Effector CD4-positive, alpha-beta T cell (primary cell): ENCODE data around the gene CLNK.

Experiments used
- DNase-seq: peaks from one replicate; pipeline ENCODE4 v3.0.0-alpha.2; 2020

Gene CLNK

DNA sequence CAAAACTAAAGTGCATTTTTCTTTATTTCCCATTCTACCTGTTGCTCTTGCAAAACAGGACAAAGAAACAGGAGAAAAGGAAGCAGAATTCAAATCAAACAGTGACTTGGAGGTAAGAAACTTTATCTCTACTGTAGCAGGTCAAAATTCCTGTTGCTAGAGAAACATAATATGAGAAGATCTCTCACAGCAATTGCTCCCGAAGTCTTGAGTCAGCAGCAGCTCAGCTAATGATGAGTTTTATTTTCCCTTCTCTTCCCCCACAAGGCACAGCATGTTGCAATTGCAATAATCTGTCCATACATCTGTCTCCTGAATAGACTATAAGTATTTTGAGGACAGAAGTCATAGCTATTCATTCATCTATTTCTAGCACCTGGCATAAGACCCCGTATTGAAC is 112.7 kb downstream of the CLNK start:
- DNase-seq: no peak

DNA sequence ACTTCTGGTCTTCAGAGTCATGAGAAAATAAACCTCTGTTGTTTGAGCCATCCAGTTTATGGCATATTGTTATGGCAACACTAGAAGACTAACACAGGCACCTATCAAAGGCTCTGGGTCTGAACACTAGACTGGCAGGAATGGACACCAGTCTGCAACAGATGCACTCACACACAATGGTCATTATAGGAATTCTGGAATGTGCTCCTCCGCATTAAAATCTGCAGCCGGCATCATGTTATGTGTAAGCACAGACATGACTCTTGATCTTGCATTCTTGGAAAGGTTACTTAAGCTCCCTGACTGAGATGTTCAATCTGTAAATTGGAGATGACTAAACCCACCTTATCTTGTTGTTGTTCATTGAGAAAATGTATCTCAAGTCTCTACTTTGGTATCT is 115.1 kb downstream of the CLNK start:
- DNase-seq: no peak

GRCh38 chr4:10567766-10568165 is 116.8 kb downstream of the CLNK start:
- no peak for DNase-seq

GRCh38 chr4:10565166-10565780 is 119.3 kb downstream of the CLNK start:
- no peak for DNase-seq

GRCh38 chr4:10554694-10555093 is 129.9 kb downstream of the CLNK start:
- DNase-seq: peak; percentile 14

GRCh38 chr4:10554121-10554520 is 130.4 kb downstream of the CLNK start:
- DNase-seq: no peak

- DNase-seq: no peak
Observed at GRCh38 chr4:10552591-10553280, 131.8 kb downstream of the CLNK start.

DNA sequence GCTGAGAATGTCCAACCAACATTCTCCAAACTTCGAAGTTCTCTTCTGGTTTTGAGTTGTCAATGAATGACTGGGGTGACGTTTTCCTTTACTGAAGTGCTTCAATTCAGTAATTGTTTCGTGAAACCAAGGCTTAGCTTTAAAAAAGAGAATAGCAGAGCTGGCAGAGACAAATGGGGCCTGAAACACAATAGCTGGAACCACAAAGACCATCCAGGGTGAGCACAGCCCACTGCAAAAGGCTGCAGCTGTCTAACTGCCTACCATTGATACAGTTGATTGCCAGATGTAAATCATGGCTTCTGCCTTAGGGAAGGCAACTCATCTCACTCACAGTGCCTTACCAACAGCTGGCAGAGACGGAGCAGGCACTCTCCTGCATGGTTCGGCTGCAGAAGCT is 148.7 kb downstream of the CLNK start:
- DNase-seq: no peak

- no peak for DNase-seq
Observed at GRCh38 chr4:10534820-10535219, 149.7 kb downstream of the CLNK start.

GRCh38 chr4:10532155-10532554 is 152.4 kb downstream of the CLNK start:
- no peak for DNase-seq

GRCh38 chr4:10530137-10530786 is 154.3 kb downstream of the CLNK start:
- no peak for DNase-seq

DNA sequence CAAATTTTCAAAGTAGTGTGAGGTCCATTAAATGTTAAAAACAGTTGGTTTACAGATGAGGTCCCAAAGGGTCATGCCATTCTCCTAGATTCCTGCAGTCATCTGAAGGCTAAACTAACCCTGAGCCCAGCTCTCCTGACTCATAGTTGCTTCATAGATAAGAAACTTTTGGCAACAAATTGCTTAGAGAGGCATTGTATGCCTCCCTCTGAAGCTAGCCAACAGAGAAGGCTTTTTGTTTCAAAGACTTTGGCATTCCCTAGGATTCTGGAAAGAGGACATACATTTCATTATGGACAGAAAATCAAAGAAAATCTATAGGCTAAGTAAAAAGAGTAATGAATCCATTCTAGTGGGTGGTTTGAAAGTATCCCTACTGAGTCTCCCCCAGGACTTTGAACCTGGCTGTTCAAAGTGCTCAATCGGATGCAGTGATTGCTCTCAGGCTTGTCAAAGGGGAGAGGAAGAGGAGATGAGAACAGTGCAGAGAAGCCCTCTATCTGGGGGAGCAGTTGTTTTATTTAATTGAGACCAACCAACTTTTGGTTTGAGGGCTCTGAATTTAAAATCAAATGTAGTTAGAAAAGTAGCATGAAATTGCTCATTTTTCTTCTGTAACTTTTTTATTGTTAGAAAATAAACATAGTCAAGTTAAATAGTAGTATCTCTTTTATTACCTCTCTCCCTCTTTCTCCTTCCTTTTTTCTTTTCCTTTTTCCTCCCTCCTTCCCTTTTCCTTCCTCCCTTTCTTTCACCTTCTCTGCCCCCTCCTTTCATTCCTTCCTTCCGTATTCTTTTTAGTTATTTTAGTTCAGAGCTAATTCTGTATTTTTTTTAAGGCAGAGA is 155.1 kb downstream of the CLNK start:
- DNase-seq: no peak

DNA sequence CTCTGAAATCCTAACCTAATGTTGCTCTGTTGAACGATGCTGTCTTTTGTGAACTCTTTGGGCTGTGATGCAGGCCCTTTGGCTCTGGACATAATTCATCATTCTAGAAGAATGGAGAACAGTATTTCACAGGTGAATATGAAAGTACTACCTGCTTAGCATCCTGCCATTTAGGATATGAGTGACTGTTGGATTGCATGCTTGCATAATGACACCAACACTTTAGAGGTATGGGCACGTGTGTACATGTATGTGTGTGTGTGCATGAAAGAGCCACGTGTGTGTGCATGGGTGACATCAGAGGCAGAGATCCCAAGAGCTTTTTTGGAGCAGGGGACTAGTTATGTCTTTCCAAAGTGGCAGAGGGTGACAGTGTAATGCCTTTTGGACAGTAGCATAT is 157.1 kb downstream of the CLNK start:
- no peak for DNase-seq

- no peak for DNase-seq
Observed at GRCh38 chr4:10526429-10527222, 157.9 kb downstream of the CLNK start.

DNA sequence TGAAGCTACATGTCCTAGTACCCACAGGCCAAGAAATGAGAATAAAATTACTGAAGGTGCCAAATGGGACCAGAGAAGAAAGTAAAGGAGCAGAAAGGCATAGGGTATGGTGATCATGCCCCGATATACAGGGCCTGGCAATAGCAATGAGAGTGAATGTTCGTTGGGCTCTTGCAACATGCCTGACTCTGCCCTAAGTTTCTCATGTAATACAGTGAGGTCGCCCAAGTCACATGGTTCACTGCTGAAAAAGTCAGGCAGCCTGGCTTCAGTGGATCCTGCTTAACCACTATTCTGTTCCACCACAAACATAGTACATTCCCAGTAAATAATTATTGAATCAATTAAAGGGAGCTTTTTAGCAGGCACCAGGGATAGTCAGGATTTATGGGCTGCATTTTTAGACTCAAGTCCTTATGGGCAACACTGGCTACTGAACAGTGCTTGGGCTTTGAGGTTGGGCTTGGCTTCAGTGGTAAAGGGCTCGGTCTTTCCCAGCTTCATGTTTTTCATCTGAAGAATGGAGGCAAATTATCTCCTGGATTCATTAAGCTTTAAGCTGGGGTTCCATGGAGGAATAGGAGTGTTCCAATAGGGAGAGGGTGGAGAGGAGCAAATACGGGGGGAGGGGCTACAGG is 160.3 kb downstream of the CLNK start:
- no peak for DNase-seq

DNA sequence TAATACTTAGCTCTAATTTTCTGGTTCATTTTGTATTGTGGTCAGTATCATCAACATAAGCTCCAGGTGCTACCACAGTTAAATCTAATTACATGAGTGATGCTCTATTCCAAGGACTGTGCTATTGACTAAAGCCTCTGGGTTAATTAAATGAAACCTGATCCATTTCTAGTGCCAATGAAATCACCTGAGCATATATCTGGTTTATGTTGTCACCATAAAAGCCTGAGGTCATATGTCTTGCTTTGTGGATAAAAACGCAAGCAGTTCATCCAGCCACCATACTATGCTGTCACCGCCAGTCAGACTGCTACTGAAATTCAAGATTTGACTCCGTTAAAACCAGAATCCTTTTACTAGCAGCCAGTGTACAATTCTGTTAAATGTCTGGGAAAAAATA is 163.1 kb downstream of the CLNK start:
- no peak for DNase-seq

DNA sequence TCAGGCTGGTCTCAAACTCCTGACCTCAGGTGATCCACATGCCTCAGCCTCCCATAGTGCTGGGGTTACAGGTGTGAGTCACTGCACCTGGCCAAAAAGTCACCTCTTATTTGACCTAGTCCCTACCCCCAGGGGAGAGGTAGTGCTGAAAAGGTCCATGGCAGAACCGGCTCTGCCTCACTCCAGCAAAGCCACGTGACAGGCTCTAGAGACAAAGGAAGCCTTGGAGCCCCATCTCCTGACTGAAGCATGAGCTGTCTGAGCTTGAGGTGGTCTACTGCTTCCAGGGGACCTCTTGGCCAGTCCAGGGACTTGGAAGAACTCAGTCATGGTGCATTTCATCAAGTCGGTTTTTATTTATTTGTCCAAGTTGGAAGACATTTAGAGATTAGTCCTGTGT is 174.8 kb downstream of the CLNK start:
- no peak for DNase-seq

DNA sequence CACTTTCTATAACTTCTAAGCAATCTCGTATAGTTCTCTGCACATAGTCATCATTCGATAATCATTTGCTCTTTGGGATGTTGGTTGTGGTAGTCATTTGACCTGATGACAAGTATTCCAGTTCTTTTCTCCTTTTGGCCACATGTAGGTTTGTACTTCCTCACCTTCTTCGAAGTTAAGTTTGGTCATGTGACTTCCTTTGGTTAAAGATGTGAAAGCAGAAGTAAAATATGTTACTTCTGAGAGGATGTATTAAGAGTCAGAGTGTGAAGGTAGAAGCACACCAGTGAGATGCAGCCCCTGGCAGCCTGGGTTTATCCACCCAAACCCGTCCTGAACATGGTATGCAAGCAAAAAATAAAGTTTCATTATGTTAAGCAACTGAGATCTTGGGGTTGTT is 178.5 kb downstream of the CLNK start:
- DNase-seq: no peak

DNA sequence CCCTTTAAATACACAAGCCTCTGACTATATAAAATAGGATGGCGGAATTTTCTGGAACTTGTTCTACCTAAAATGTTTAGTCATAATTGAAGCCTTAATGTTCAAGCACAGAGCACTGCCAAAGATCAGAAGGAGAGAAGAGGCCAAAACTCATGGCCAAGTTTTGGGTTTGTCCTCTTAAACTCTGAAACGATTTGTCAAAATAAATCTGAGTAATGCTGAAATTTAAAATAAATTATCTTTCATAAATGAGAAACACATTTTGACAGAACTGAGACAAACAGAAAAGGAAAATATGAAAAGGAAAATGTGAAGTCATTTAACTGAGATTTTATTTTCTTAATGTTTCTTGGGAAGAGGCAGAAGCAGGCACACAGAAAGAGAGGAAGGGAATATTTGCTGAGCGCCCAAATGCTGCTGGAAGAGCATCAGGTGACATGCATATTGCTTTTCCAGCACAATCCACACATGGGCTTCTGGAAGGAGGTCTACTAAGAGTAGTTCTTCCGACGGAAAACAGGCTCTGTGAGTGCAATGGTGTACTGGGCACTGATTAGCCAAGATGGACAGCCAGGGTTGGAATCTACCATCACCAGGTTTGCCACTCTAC is 179.9 kb downstream of the CLNK start:
- DNase-seq: no peak

GRCh38 chr4:10502717-10503116 is 181.9 kb downstream of the CLNK start:
- no peak for DNase-seq

DNA sequence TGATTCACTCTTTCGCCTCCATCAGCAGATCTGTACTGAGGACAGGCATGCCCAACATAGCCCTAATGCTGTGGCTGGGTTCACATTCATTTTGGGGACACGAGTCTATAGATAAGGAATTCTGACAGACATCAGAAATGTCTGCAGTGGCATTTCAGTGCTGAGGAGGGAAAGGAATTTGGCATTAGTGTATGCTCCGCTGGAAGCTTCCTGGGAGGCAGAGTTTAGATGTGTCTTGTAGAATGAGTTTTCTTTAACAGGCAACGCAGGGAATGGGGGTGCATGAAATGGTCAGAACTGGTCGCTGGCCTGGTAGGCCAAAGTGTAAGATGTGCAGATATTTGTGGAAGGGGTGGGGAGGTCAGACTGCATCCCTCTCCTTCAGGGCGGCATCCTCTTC is 183.8 kb downstream of the CLNK start:
- DNase-seq: no peak

DNA sequence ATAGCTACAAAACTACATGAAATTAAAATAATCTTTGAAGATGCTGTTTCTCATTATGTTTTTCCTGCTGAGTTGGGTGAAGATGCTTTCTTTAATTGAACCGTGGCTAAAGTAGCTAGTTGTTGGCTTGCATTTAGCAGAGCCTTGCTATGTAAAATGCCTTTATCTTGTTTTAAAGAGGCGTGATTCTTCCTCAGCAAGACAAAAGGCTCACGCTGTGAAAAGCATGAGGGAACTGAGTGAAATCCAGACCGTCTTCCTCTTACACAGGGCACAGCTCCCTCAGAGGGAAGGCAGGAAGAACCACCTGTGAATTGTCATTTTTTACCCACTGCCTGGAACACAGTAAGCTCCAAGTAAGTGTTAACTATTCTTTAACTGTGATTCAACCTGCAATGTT is 188.4 kb downstream of the CLNK start:
- no peak for DNase-seq
